SJCRH30 (cell line): ENCODE measurements around the gene ATP6V0B. TPM values are rescaled to one million over a fixed set of nuclear protein-coding genes. Genes with fewer than 3 reads are reported as not detected.

ENCODE experiments used
- DNase-seq, 2 experiments: peaks; one replicate each; pipeline ENCODE4 v3.0.0-alpha.2; 2015 to 2020
- H3K27ac ChIP-seq: fragments of 250-450 bp; sonication (Bioruptor Pico); 2 replicates; pipeline ENCODE4 v1.5.1; 2020; ENCODE audit warnings: mild to moderate bottlenecking, moderate library complexity
- H3K27me3 ChIP-seq: fragments of 250-450 bp; sonication (Bioruptor Pico); 2 replicates; pipeline ENCODE4 v1.5.1; 2020; ENCODE audit warnings: mild to moderate bottlenecking, moderate library complexity
- H3K36me3 ChIP-seq: fragments of 250-450 bp; sonication (Bioruptor Pico); 2 replicates; pipeline ENCODE4 v1.5.1; 2020; ENCODE audit warnings: mild to moderate bottlenecking, moderate library complexity
- H3K4me1 ChIP-seq: fragments of 250-450 bp; sonication (Bioruptor Pico); 2 replicates; pipeline ENCODE4 v1.5.1; 2020; ENCODE audit warnings: mild to moderate bottlenecking, moderate library complexity
- H3K4me3 ChIP-seq: fragments of 250-450 bp; sonication (Bioruptor Pico); 2 replicates; pipeline ENCODE4 v1.5.1; 2020; ENCODE audit warnings: mild to moderate bottlenecking, moderate library complexity
- H3K9me3 ChIP-seq: fragments of 250-450 bp; sonication (Bioruptor Pico); replicated peaks from 2 replicates; pipeline ENCODE4 v1.5.1; 2020; ENCODE audit warnings: mild to moderate bottlenecking, moderate library complexity
- total RNA-seq: library from RNA; depleted of rRNA; stranded (reverse); fragments of >200 nt; shearing (Covaris generic); gene quantifications from 2 replicates; pipeline ENCODE4 v1.2.3, GENCODE V29; 2014

The ATP6V0B gene
- total RNA-seq, 1 experiment from 2014 or later = 89.7 TPM

DNA sequence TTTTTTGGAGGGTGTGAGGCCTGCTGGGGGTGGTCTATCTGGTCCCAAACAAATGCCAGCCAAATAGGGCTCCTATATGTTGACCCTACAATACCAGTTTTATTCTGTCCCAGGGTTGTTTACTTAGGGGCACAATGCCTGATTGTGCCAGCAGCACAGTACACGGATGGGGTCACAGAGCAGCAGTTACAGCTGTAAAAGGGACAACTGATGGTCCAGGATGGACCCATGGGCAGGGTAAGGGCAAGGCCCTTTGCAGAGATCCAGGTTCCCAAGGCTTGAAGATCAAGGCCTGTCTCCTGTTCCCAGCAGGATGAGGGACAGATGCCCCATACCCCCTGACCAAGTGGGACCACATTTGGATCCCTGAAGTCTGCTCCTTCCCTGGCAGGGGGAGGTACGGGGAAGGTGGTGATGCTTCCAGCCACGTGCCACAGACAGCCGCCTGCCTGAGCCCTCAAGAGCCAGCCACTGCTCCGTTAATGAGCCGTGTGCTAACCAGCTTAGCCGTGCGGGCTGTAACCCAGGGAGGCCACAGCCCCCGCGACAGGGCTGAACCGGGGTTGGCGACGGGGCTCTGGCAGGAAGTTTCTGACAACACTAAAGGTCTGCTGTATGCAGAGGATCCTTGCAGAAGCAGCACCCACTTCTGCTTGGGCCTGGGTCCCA lies 38.3 kb downstream of the ATP6V0B start:
- no peaks in the 10 kb centered on the region for H3K27me3 ChIP-seq
- DNase-seq = no peak
- no peak overlapping the region for H3K4me3 ChIP-seq
- no peaks in the 10 kb centered on the region for H3K36me3 ChIP-seq
- no peak overlapping the region for H3K27ac ChIP-seq
- H3K4me1 ChIP-seq = no peaks in the 10 kb centered on the region
- no peaks in the 10 kb centered on the region for H3K9me3 ChIP-seq

DNA sequence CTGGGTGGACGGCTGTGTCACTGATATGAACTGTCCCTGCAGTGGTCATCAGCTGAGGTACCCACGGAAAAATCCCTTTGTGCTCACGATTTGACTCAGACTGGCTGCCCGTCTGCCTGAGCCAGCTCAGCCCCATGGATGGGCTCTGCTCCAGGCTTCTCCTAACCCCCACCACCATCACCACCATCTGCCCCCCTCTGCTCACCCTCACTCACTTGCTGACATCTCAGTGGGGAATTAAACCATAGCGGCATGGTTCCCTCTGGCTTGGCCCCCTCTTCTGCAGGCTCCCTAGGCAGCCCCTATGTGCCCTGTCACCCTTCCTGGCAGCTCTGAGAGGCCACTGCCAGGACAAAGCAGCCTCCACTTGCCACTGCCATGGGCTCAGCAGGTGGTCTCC lies 39.2 kb downstream of the ATP6V0B start:
- no peaks in the 10 kb centered on the region for H3K36me3 ChIP-seq
- H3K4me1 ChIP-seq = no peaks in the 10 kb centered on the region
- H3K27ac ChIP-seq = no peak overlapping the region
- no peak for DNase-seq
- no peak overlapping the region for H3K4me3 ChIP-seq
- H3K27me3 ChIP-seq = no peaks in the 10 kb centered on the region
- H3K9me3 ChIP-seq = no peaks in the 10 kb centered on the region

DNA sequence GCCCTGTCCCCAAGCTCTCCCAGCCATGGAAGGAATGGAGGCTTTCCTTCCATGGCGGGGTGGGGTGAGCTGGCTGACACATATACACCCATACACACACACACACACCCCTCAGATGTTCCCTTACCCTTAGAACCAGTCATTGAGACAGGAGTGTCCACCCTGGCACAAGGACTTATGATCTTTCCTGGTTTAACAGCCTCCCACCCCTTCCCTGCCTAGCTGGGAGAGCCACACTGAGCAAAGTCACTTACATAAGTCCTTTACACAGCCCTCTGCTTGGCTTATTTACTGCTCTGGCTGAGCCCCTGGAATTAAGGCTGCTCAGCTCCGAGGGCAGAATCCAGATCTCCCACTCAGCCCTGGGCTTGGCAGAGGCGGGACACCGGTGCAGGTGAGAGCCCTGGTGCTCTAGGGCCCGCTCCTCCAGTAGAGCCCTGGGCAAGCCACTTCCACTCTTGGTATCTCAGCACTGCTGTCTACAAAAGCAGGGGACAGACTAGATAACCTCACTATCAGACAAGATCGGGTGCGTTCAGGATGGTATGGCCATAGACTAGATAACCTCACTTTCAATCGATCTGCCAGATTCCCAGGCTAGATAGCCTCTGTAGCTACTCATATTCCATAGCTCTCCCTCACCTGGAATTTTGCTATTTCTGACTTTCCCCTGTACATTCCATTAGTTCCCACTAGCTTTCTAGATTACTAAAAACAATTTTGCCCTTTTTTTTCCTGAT lies 39.8 kb downstream of the ATP6V0B start:
- Histone ChIP-seq H3K27me3 (no peaks in the 10 kb centered on the region), H3K4me3 (no peak overlapping the region), H3K9me3 (no peaks in the 10 kb centered on the region), H3K36me3 (no peaks in the 10 kb centered on the region), H3K27ac (no peak overlapping the region), H3K4me1 (no peaks in the 10 kb centered on the region)
- no peak for DNase-seq

DNA sequence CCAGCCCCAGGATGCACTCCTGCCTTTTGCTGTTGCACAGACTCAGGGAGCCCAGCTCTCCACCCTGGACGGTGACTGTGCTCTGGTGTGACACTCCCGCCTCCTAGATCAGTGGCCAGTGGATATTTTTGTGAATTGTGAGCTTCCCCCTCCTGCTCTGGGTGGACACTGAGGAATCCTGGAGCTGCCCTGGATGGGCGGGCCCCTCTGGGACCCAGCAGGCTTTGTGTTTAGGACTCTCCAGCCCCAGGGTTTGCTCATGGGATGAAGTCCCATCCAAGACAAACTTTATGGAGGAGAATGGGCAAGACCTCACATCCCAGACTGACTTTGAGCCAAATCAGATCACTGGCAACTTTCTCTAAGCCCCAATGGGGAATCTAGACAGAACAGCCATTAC lies 40.4 kb downstream of the ATP6V0B start:
- Histone ChIP-seq H3K27me3 (no peaks in the 10 kb centered on the region), H3K4me1 (no peaks in the 10 kb centered on the region), H3K27ac (no peak overlapping the region), H3K9me3 (no peaks in the 10 kb centered on the region), H3K36me3 (no peaks in the 10 kb centered on the region), H3K4me3 (no peak overlapping the region)
- DNase-seq = no peak

DNA sequence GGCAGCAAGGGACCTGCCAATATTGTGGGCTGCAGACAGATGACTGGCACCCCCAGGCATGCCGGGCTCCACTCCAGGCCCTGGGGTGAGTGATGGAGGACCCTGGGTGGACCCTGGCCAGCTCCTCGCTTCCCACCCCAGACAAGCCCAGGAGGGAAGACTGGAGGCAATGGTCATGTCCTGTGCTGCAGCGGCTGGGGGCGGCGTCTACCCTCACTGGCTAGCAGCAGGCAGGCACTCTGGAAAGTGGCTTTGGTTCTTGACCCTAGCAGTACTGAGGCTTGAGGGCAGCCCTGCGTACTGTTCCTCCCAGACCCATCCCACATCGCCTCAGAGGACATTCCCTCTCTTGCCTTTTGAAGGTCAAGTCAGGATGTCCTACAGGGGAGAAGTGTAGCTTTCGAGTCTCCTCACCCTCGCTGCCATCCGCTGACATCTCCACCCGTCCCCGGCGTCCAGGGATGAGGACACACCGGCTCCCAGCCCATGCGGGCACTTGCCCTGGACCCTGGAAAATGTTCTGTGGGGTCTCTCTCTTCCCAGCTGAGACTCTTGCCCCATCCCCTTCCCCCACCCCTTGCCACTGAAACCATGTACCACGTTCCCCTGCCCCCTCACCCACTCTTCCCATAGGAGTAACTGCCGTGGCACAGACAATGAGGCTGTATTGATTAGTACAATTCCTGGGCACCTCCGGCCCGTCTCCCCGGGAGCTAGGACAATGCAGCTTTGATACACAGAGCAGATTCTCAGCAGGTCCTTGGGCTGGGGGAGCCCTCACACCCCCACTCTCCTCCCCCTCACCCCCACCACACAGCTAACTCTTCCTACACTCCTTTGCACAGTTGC lies 41.5 kb downstream of the ATP6V0B start:
- no peaks in the 10 kb centered on the region for H3K4me1 ChIP-seq
- H3K36me3 ChIP-seq = no peaks in the 10 kb centered on the region
- no peak for DNase-seq
- H3K4me3 ChIP-seq = no peak overlapping the region
- H3K9me3 ChIP-seq = no peaks in the 10 kb centered on the region
- H3K27ac ChIP-seq = no peak overlapping the region
- H3K27me3 ChIP-seq = no peaks in the 10 kb centered on the region

DNA sequence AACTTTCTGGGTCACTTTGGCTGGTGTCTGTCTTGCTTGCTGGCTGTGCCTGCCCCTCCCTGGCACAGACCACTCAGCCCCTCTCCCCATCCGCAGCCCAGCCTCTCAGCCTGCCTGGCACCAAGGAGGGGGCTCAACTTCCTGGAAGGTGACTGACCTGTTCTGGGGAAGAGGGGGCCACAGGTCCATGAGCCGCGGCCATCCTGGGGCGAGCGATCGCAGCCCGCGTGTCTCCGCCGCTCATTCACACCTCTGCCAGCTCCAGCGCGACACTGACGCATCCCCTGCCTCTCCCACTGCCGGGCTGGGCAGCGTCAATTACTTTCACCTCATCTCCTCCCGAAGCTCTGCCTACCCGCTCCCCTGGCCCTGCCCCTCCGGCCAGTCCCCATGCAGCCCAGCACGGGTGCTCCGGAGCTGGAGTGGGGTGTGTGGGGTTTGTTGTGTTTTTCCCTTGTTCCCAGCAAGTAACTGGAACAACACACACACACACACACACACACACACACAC lies 42.2 kb downstream of the ATP6V0B start:
- H3K4me1 ChIP-seq = no peaks in the 10 kb centered on the region
- no peaks in the 10 kb centered on the region for H3K9me3 ChIP-seq

DNA sequence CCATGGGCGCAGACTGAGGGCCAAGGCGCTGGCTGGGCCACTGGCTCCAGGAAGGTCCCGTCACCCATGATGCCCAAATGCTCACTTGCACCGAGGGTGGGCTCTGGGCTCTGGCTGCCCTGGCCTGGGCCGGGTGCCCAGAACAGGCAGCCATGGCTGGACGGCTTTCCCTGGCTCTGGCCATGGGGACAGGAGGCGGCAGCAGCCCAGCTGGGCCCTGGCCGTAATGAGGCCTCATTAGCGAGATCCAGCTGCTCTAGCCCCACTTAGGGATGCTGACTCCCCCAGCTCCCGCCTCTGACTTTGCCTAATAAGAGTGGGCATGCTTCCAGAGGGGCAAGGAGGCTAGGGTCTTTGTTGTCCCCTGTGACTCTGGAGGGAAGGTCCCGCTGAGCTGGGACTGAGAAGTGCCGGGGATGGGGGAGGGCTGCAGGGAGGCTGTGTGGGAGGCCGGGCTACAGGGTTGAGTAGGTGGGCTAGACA lies 44.7 kb downstream of the ATP6V0B start:
- H3K4me1 ChIP-seq = no peaks in the 10 kb centered on the region
- H3K36me3 ChIP-seq = no peaks in the 10 kb centered on the region
- no peak overlapping the region for H3K4me3 ChIP-seq
- no peak for DNase-seq
- H3K9me3 ChIP-seq = no peaks in the 10 kb centered on the region
- no peaks in the 10 kb centered on the region for H3K27me3 ChIP-seq
- no peak overlapping the region for H3K27ac ChIP-seq

More for the DNA sequence above, 42.2 kb downstream of the ATP6V0B start:
- DNase-seq = no peak
- Histone ChIP-seq H3K27ac (no peak overlapping the region), H3K27me3 (no peaks in the 10 kb centered on the region), H3K4me3 (no peak overlapping the region), H3K36me3 (no peaks in the 10 kb centered on the region)

DNA sequence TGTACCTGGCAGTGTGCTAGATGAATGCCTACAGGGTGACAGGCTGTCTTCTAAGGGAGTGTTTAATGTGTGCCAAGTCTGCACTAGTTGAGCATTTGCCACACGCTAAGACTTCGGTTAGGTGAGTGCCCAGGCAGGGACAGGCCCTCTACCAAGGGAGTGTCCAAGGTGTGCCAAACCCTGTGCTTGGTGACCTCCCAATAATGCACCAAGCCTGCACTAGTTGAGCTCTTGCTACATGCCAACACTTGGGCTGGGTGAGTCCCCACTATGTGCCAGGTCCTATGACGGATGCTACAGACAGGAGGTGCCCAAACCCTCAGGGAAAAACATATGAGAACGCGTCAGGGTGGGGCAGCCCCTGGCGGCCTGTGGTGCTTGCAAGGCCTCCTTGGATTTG lies 45.7 kb downstream of the ATP6V0B start:
- DNase-seq = no peak
- H3K27ac ChIP-seq = no peak overlapping the region
- no peaks in the 10 kb centered on the region for H3K4me1 ChIP-seq
- H3K36me3 ChIP-seq = no peaks in the 10 kb centered on the region
- H3K27me3 ChIP-seq = no peaks in the 10 kb centered on the region
- H3K4me3 ChIP-seq = no peak overlapping the region
- no peaks in the 10 kb centered on the region for H3K9me3 ChIP-seq

DNA sequence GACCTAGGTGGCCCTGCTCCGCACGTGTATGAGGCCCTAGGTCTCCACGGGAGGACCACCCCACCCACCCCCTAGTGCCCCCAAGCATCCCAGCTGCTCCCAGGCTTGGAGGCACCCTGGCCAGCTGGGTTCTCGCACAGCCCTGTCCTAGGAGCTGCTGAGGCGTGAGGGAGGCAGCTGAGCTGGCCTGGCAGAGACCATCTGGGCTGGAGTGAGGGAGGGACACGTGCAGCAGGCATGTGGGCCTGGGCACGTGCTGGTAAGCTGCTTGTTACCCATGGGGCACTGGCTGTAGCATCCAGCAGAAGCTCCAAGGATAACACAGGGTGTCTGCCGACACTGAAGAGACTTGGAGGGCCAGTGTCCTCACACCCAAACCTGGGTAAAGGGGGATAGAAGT lies 46.4 kb downstream of the ATP6V0B start:
- H3K4me1 ChIP-seq = no peaks in the 10 kb centered on the region
- H3K27ac ChIP-seq = no peak overlapping the region
- no peaks in the 10 kb centered on the region for H3K27me3 ChIP-seq
- no peaks in the 10 kb centered on the region for H3K36me3 ChIP-seq
- no peak for DNase-seq
- H3K4me3 ChIP-seq = no peak overlapping the region
- H3K9me3 ChIP-seq = no peaks in the 10 kb centered on the region

DNA sequence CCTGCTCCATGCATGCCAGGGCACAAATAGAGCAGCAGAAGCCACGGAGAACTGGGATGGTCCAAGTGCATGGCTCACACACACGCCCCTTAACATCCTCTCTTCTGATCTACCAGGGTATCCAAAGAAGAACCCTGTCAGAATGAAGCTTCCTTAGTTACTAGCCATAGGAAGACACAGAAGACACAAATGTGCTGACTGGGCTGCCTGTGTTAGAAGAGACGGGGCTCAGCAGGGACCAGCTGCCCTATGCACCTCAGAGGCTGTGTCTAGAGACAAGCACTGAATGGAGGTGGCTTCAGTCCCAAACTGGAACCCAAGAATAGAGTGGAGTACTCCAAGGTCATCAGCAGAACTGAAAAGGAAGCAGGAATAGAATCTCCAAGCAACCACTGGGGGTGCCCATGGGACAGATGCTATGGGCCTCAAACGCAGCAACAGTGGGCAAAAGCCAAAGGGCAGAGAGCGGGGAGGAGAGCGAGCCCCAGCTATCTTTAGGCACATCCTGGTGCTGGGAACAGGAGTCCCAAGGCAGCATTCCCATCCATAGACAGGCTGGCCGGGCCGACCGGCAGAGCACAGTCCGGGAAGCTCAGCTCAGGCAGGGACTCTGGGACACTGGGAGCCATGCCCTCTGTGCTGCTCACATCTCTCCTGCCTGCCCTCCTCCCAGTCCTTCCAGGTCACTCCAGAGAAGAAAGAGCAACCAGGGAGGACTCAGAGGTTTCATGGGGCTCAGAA lies 47.0 kb downstream of the ATP6V0B start:
- Histone ChIP-seq H3K4me1 (no peaks in the 10 kb centered on the region), H3K4me3 (no peak overlapping the region), H3K27ac (no peak overlapping the region), H3K27me3 (no peaks in the 10 kb centered on the region), H3K9me3 (no peaks in the 10 kb centered on the region), H3K36me3 (no peaks in the 10 kb centered on the region)
- DNase-seq = no peak

DNA sequence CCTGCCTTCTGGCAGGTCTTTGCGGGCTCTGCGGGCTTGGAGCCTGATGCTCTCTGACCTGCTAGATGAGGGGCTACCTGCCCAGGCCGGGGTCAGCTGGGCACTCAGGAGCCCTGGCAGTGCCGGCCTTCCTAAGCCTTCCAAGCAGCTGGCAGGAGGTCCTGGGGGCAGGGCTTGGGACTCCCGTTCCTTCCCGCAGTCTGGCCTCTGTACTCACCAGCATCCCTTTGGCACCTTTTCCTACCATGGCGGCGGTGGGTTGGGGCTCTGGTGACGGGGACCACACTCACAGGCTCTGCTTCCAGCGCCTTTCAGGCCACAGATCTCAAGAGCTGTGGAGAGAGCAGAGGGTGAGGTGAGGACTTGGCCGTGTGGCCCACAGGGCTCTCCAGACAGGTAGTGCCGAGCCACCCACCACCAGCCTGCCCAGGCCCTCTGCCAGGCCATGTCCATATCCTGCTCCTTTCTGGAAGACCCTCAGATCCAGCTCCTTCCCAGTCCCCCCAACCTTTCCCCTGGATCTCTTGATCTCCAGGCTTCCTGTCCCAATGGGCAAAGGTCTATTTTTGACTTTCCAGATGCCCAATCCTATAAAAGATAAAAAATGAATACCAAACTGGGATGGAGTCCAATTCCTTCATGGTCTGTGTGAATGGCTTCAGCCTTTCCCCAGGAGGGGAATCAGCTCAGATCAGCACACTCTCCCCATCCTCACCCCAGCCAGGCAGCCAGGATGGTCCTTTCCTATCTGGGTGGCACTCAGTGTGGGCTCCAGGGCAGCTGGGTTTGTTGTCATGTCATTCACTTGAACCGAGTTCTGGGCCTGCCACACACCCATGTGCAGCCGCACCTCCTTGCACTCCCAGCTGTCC lies 49.5 kb downstream of the ATP6V0B start:
- Histone ChIP-seq H3K4me3 (no peak overlapping the region), H3K4me1 (peaks cover under 1% of the 10 kb centered on the region; the same call in 1 of the 2 replicates), H3K36me3 (no peaks in the 10 kb centered on the region), H3K27me3 (no peaks in the 10 kb centered on the region), H3K27ac (no peak overlapping the region), H3K9me3 (no peaks in the 10 kb centered on the region)
- no peak for DNase-seq

DNA sequence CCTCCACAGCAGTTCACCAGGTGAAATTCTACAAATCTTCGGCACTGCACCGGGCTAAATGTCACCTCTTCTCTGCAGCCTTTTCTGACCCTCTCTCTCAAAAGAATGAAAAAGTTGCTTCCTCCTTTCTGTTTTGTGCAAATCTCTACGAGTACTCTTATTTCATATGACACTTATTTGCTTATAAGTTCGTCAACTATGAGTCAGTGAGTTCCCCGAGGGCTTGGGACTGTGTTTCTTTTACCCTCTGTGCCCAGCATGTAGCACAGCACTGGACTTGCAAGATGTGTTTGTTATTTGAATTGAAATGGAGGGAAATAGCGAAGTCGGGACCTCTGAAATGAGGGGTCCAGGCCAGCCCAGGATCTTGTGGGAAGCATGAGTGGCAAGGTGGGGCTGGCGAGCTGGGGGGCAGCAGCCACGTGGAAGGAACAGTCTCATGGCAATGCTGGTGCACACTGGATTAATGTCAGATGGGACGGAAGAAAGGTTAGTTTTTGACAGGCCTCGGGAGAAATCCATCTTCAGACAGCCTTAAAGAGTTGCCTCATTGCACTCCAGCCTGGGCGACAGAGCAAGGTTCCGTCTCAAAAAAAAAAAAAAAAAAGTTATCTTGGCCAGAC lies 50.3 kb downstream of the ATP6V0B start:
- H3K27ac ChIP-seq = no peak overlapping the region
- H3K36me3 ChIP-seq = no peaks in the 10 kb centered on the region
- peaks cover 4% of the 10 kb centered on the region; the same call in 1 of the 2 replicates for H3K4me1 ChIP-seq
- no peak overlapping the region for H3K4me3 ChIP-seq
- no peaks in the 10 kb centered on the region for H3K9me3 ChIP-seq
- H3K27me3 ChIP-seq = no peaks in the 10 kb centered on the region
- no peak for DNase-seq

DNA sequence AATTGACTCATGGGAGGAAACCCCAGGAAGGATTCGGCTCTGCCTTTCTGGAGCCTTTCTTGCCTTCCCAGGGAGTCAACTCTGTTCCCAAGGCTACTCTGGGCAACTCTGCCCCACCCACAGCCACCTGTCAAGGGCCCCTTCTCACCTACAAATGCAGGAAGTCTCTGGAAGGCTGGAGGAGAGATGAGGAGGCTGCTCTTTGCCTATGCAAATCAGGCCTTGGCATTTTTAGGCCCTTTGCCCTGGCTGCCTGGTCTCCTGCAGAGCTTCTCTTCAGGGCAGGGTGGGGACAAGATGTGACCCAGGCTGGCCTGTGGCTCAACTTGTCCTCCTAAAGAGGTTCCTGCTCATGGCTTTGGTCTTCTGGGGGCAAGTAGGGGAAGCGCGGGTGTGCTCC lies 51.1 kb downstream of the ATP6V0B start:
- DNase-seq = no peak
- no peaks in the 10 kb centered on the region for H3K9me3 ChIP-seq
- no peaks in the 10 kb centered on the region for H3K36me3 ChIP-seq
- H3K27me3 ChIP-seq = no peaks in the 10 kb centered on the region
- peaks cover 4% of the 10 kb centered on the region; the same call in 1 of the 2 replicates for H3K4me1 ChIP-seq
- no peak overlapping the region for H3K27ac ChIP-seq
- H3K4me3 ChIP-seq = no peak overlapping the region
